IMR-90 (cell line): ENCODE data around the gene SGMS1. TPM values are rescaled to one million over a fixed set of nuclear protein-coding genes. Genes with fewer than 3 reads are reported as not detected.
"Not testable (repeated sequence)": the region's sequence is repeated elsewhere in the genome, so short reads cannot be mapped to it uniquely, and the experiment has no call there.

ENCODE experiments used
- ATAC-seq: fragments of 200-7000 bp; cut with Tn5 transposase; 2 replicates; pipeline ENCODE4 v1.9.1; 2020; ENCODE audit warnings: low read depth, mild to moderate bottlenecking, moderate library complexity
- BruUV-seq: library from RNA; stranded (reverse); fragments of 400-500 nt; replicated peaks from 2 replicates; lab custom pipeline; 2021; lab: Mats Ljungman, UMichigan
- CTCF ChIA-PET: fragments of 300-600 bp; formaldehyde crosslinking; extraction: SDS; loops from one replicate; lab custom pipeline; 2021; ENCODE audit warnings: antibody characterized with exemption; lab: Yijun Ruan, JAX
- POLR2A ChIA-PET: fragments of 300-600 bp; sonication (Branson Sonifier 250); formaldehyde crosslinking; loops from one replicate; lab custom pipeline; 2022; ENCODE audit warnings: antibody characterized with exemption; ENCODE audit not compliant: unreplicated experiment; lab: Charles Lee
- DNase-seq: peaks from one replicate; pipeline ENCODE4 v3.0.0; 2013
- H2AFZ ChIP-seq: replicated peaks from 2 replicates; pipeline ENCODE3; 2013; ENCODE audit warnings: low read length, mild to moderate bottlenecking; ENCODE audit not compliant: poor library complexity
- H2AK5ac ChIP-seq: 2 replicates; pipeline ENCODE4 v1.6.1; 2013; ENCODE audit warnings: low read depth, low read length, inconsistent platforms
- H2AK9ac ChIP-seq: replicated peaks from 2 replicates; pipeline ENCODE3; 2013; ENCODE audit warnings: mild to moderate bottlenecking, low read depth, low read length, moderate library complexity; ENCODE audit not compliant: poor library complexity
- H2BK120ac ChIP-seq: 2 replicates; pipeline ENCODE4 v1.6.1; 2013; ENCODE audit warnings: low read depth, low read length, inconsistent platforms
- H2BK15ac ChIP-seq: 3 replicates; pipeline ENCODE4 v1.6.1; 2013; ENCODE audit warnings: low read depth, low read length, inconsistent platforms
- H2BK20ac ChIP-seq: 2 replicates; pipeline ENCODE4 v1.6.1; 2013; ENCODE audit warnings: low read depth, mild to moderate bottlenecking, inconsistent platforms, low read length, moderate library complexity
- H2BK5ac ChIP-seq: 2 replicates; pipeline ENCODE4 v1.6.1; 2013; ENCODE audit warnings: mild to moderate bottlenecking, low read depth, low read length, inconsistent platforms; ENCODE audit not compliant: poor library complexity, severe bottlenecking
- H3K14ac ChIP-seq: replicated peaks from 2 replicates; pipeline ENCODE4 v1.6.1; 2013; ENCODE audit warnings: low read depth, low read length, inconsistent platforms
- H3K18ac ChIP-seq: 2 replicates; pipeline ENCODE4 v1.6.1; 2013; ENCODE audit warnings: low read depth, low read length, control low read depth
- H3K23ac ChIP-seq: 2 replicates; pipeline ENCODE4 v1.6.1; 2013; ENCODE audit warnings: low read depth, low read length, inconsistent platforms
- H3K27ac ChIP-seq: 2 replicates; pipeline ENCODE4 v1.5.1; 2013; ENCODE audit warnings: mild to moderate bottlenecking, control low read depth, low read length; ENCODE audit not compliant: insufficient read depth
- H3K27me3 ChIP-seq: 2 replicates; pipeline ENCODE4 v1.6.1; 2013; ENCODE audit warnings: low read length; ENCODE audit not compliant: control insufficient read depth, insufficient read depth
- H3K36me3 ChIP-seq: 2 replicates; pipeline ENCODE4 v1.6.1; 2013; ENCODE audit warnings: low read length, mixed read lengths; ENCODE audit not compliant: control insufficient read depth, insufficient read depth
- H3K4ac ChIP-seq: 2 replicates; pipeline ENCODE4 v1.6.1; 2013; ENCODE audit warnings: low read depth, low read length, inconsistent platforms
- H3K4me1 ChIP-seq: 2 replicates; pipeline ENCODE4 v1.6.1; 2013; ENCODE audit warnings: low read length, mixed read lengths; ENCODE audit not compliant: control insufficient read depth, insufficient read depth
- H3K4me2 ChIP-seq: 2 replicates; pipeline ENCODE4 v1.6.1; 2013; ENCODE audit warnings: low read depth, mild to moderate bottlenecking, control low read depth, low read length, moderate library complexity
- H3K4me3 ChIP-seq: 2 replicates; pipeline ENCODE4 v1.5.1; 2013; ENCODE audit warnings: low read depth, mild to moderate bottlenecking, control low read depth, low read length, moderate library complexity; ENCODE audit not compliant: insufficient read depth
- H3K56ac ChIP-seq: 2 replicates; pipeline ENCODE4 v1.6.1; 2013; ENCODE audit warnings: low read length, inconsistent platforms; ENCODE audit not compliant: insufficient read depth; ENCODE audit errors: extremely low read depth
- H3K79me1 ChIP-seq, 2 experiments: 2 replicates each; pipeline ENCODE4 v1.6.1; 2013; ENCODE audit warnings: low read length in 2 of 2, inconsistent platforms in 1 of 2, low read depth in 1 of 2
- H3K9ac ChIP-seq: 2 replicates; pipeline ENCODE4 v1.6.1; 2013; ENCODE audit warnings: low read depth, low read length, control low read depth
- H3K9me1 ChIP-seq: 2 replicates; pipeline ENCODE4 v1.6.1; 2013; ENCODE audit warnings: low read length, inconsistent platforms; ENCODE audit not compliant: insufficient read depth
- H3K9me3 ChIP-seq: 2 replicates; pipeline ENCODE4 v1.6.1; 2013; ENCODE audit warnings: low read length; ENCODE audit not compliant: control insufficient read depth, insufficient read depth
- H4K20me1 ChIP-seq: 2 replicates; pipeline ENCODE4 v1.6.1; 2013; ENCODE audit warnings: low read length, inconsistent platforms; ENCODE audit not compliant: insufficient read depth
- H4K5ac ChIP-seq: 2 replicates; pipeline ENCODE4 v1.6.1; 2013; ENCODE audit warnings: mild to moderate bottlenecking, low read depth, low read length, control low read depth
- H4K8ac ChIP-seq, 2 experiments: 2 replicates each; pipeline ENCODE4 v1.6.1; 2013; ENCODE audit warnings: low read depth in 2 of 2, low read length in 2 of 2, control low read depth in 1 of 2, inconsistent platforms in 1 of 2
- H4K91ac ChIP-seq: 2 replicates; pipeline ENCODE4 v1.6.1; 2013; ENCODE audit warnings: low read depth, low read length, inconsistent platforms; ENCODE audit not compliant: insufficient read depth
- WGBS, 2 experiments: methylation state at CpG; one replicate each; pipeline versions ENCODE4 v1.1.5 to v1.1.7; 2013; ENCODE audit warnings: missing lambda C conversion rate in 2 of 2; ENCODE audit not compliant: insufficient read length in 1 of 2; ENCODE audit errors: extremely low coverage in 2 of 2; 5-methylcytosine and 5-hydroxymethylcytosine counted together
- dilution Hi-C: fragments of 300-500 bp; cut with HindIII; formaldehyde crosslinking; loops from one replicate; pipeline ENCODE4 v1.14.3; 2018; ENCODE audit warnings: low sequenced_read_pairs; ENCODE audit not compliant: unreplicated experiment
- in situ Hi-C: fragments of 300-500 bp; cut with MboI; formaldehyde crosslinking; loops from 3 replicates; pipeline ENCODE4 v1.14.3; 2019; ENCODE audit warnings: low sequenced_read_pairs, inconsistent platforms, mixed read lengths
- intact Hi-C: fragments of 100-400 bp; cut with micrococcal nuclease; formaldehyde crosslinking; loops from 2 replicates; pipeline ENCODE4 v1.10.0; 2022
- polyA plus RNA-seq, 3 experiments: library from polyadenylated mRNA; depleted of rRNA; stranded (reverse); fragments of >200 nt; gene quantifications; 2 replicates each; pipeline ENCODE4 v1.2.3, GENCODE V29; 2012; ENCODE audit warnings: low replicate concordance in 1 of 3
- total RNA-seq: library from RNA; depleted of rRNA; stranded (reverse); fragments of >200 nt; gene quantifications from 2 replicates; pipeline ENCODE4 v1.2.3, GENCODE V29; 2012

Gene SGMS1
- total and polyA plus RNA-seq, 2 of the 4 experiments (the other 2 are of a cell fraction), result 9.8 to 30.8 TPM

DNA sequence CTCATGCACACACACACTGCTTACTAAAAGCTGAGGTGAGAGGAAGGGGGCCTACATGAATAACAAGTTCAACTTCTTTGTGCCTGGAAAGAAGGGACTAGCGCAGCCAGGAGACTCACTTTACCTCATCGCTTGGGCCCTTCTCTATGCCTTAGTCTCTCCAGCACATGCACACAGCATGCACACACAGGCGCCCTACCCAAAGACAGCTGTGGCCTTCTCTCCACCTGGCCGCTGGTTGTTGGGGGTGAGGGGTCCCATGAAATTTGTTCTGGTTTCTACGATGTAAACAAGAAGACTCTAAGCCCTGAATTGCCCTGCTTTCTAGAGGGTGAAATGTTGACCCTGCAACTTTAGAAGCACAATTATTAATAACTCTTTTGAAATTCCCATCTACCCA, 38.7 kb upstream of the SGMS1 start:
- H3K27ac ChIP-seq, H2AK9ac ChIP-seq, H2AFZ ChIP-seq, H2BK20ac ChIP-seq, CTCF ChIA-PET, H3K4me1 ChIP-seq, H3K9me3 ChIP-seq, H3K27me3 ChIP-seq, H3K4me2 ChIP-seq, BruUV-seq, H3K14ac ChIP-seq, in situ Hi-C loops, H3K36me3 ChIP-seq, H3K23ac ChIP-seq, H3K79me1 ChIP-seq, H3K4ac ChIP-seq, H4K20me1 ChIP-seq, H3K56ac ChIP-seq, H3K4me3 ChIP-seq, intact Hi-C loops, H4K8ac ChIP-seq, H2BK15ac ChIP-seq, H3K18ac ChIP-seq, ATAC-seq, H2BK120ac ChIP-seq, DNase-seq, H4K91ac ChIP-seq, H2BK5ac ChIP-seq, H3K9ac ChIP-seq, H4K5ac ChIP-seq, dilution Hi-C loops, H3K9me1 ChIP-seq, H2AK5ac ChIP-seq, POLR2A ChIA-PET: not testable (repeated sequence)
- WGBS, 2 experiments, result no CpG with 5 or more reads among the region's 5 CpGs

DNA sequence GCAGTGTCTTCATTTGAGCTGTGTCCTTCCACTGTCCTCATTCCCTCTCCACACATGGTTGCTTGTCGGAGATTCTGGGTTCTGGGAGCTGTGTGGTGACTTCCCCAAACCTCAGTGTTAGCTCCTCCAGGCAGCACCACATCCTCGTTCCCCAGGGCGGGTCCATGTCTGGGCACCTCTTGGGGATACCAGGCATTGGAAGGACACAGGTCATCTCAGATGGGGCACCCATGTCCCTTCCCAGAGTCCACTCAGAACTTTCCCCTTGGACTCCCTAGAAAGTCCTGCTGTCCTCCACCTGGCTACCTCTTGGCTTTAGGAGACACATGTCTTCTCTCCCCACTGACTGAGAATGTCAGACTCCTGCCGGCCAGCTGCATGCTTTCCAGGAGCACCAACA, 37.8 kb upstream of the SGMS1 start:
- H2BK20ac ChIP-seq, H2BK5ac ChIP-seq, H4K20me1 ChIP-seq, H3K9me3 ChIP-seq, H3K23ac ChIP-seq, H3K9ac ChIP-seq, H2BK15ac ChIP-seq, DNase-seq, ATAC-seq, in situ Hi-C loops, H2AK5ac ChIP-seq, H3K4me1 ChIP-seq, H3K56ac ChIP-seq, H3K18ac ChIP-seq, H3K27me3 ChIP-seq, H2AFZ ChIP-seq, POLR2A ChIA-PET, dilution Hi-C loops, H4K5ac ChIP-seq, H2AK9ac ChIP-seq, H3K4ac ChIP-seq, H3K36me3 ChIP-seq, CTCF ChIA-PET, H3K79me1 ChIP-seq, H3K4me2 ChIP-seq, H3K27ac ChIP-seq, H4K8ac ChIP-seq, BruUV-seq, H3K14ac ChIP-seq, H2BK120ac ChIP-seq, H4K91ac ChIP-seq, H3K9me1 ChIP-seq, H3K4me3 ChIP-seq, intact Hi-C loops: not testable (repeated sequence)
- WGBS, 2 experiments, result 83% methylated on average over 3 of the region's 4 CpGs; no CpG with 5 or more reads in 1 of the 2 experiments
